HTERT RPE-1 (cell line): ENCODE results near the gene CTAGE4.
"Not testable (repeated sequence)": the region's sequence is repeated elsewhere in the genome, so short reads cannot be mapped to it uniquely, and the experiment has no call there.

ENCODE experiments used
- in situ Hi-C: fragments of 300-500 bp; cut with MboI; formaldehyde crosslinking; loops from 4 replicates; pipeline ENCODE4 v1.14.3; 2020; ENCODE audit warnings: low sequenced_read_pairs

The CTAGE4 gene

GRCh38 chr7:144203086-144203485, 19.8 kb downstream of the CTAGE4 start:
- in situ Hi-C loops: not testable (repeated sequence)

GRCh38 chr7:144205306-144205705, 22.0 kb downstream of the CTAGE4 start:
- in situ Hi-C loops: not testable (repeated sequence)

GRCh38 chr7:144217200-144217599, 33.9 kb downstream of the CTAGE4 start:
- in situ Hi-C loops: not testable (repeated sequence)

DNA sequence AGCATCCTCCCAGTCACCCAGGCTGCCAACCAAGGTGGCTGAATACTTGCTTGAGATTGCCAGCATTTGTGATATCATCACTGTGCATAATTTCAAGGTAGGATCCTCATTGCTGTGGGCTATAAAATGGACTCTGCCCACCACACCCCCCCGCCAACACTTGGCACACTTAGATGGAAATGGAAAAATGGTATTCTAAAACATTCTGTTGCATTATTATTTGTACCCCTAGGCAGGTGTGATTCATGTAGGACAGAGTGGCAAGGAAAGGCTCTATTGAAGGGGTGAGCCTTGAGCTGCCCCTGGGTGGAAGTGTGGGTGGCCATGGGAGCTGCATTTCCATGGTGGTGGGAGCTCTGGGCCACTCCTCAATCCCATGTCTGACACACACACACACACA, 35.3 kb downstream of the CTAGE4 start:
- in situ Hi-C loops: not testable (repeated sequence)

GRCh38 chr7:144219149-144219548, 35.9 kb downstream of the CTAGE4 start:
- in situ Hi-C loops: not testable (repeated sequence)

DNA sequence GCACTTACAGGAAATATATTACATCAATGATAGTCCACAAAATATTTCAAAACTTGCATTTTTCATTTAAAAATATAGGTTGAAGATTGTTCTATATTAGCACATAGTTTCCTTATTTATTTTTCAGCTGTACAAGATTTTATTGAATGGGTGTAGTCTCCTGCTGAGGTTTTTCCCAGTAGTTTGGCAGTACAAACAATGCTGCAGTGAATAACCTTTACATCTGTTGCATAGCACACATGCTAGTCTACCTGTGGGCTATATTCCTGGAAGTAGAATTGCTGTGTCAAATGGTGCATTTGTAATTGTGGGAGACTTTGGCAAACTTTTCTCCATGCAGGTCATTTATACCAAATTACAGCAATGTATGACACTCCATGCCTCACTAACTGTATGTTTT, 37.3 kb downstream of the CTAGE4 start:
- in situ Hi-C loops: not testable (repeated sequence)

DNA sequence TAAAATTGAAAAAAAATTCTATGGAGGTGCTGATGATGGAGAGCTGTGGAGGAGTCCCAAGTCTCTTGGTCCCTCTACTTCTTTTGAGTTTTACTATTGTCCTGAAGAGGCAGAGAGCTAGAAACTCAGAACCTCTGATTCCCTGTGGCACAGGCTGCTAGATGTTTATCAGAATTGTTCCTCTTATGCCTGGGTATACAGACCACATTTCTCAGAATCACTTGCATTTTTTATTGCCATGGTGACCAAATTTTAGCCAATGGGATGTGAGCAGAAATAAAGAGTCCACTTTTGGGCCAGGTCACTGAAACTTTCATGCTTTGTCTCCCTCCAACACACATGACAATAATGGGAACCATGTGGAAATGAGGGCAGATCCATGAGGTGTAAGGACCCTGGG, 40.4 kb downstream of the CTAGE4 start:
- in situ Hi-C loops: not testable (repeated sequence)

DNA sequence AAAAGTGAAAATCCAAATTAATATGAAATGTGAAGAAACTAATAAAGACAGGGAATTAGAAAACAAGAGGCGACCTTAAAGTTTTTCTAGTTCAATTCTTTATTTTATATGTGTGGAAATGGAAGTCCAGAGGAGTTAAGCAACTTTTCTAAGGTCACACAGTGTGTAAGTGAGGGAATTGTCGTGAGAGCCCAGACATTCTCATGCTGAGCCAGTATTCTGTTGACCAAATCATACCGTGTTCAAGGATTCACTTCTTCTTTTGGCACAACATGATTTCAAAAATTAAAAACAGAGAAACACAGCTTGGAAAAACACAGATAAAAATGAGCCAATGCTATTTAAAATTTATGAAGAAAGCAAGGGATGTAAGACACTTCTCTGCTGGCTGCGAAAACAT, 43.6 kb downstream of the CTAGE4 start:
- in situ Hi-C loops: not testable (repeated sequence)

- in situ Hi-C loops: not testable (repeated sequence)
Measured at GRCh38 chr7:144228810-144229209, 45.5 kb downstream of the CTAGE4 start.

DNA sequence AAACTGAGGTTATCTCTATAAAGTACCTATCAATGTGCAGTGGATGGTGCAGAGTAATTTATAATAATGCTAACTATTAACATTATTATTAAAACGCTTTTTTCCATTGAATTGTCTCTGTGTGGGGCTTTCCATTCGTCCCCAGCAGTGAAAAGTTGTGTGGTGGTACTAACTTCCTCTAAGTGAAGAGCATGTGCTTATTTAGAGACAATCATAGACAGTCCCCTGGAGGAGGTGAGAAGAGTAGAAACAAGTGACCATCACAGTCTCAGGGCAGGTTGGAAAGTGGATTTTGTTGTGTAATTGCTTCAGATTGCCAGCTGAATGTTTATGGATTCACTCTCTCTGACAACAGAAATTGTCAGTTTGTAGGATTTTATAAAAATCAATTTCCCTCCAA, 47.8 kb downstream of the CTAGE4 start:
- in situ Hi-C loops: not testable (repeated sequence)

DNA sequence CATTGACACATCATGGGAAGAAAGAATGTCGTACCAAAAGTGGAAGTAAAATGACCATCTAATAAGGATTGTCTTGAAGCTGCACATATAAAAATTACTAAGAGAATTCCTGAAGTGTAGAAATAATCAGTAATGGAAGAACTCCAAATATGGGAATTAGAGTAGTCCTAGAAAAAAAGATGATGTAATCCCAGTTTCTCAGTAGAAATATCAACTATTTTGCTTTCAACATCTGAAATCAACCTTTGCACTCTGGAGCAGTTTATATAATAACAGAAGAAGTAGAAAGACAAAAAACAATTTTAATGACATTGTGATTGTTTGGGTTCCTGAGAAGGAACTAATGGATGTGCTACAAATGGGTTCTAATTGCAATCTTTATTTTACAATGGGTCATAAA, 49.8 kb downstream of the CTAGE4 start:
- in situ Hi-C loops: not testable (repeated sequence)
